Immature natural killer cell (primary cell): ENCODE measurements around the gene HPSE2. TPM values are rescaled to one million over a fixed set of nuclear protein-coding genes. Genes with fewer than 3 reads are reported as not detected.

ENCODE experiments used
- DNase-seq, 3 donors: peaks; one replicate each; pipeline ENCODE4 v3.0.0; 2022; ENCODE audit warnings: mixed read lengths in 1 of 3
- H3K27ac Mint-ChIP-seq, 6 donors: one replicate each; pipeline ENCODE4 v1.8.0; 2020; ENCODE audit warnings: mixed read lengths in 6 of 6, mild to moderate bottlenecking in 5 of 6, inconsistent platforms in 4 of 6, moderate library complexity in 3 of 6
- H3K27me3 Mint-ChIP-seq, 3 donors: one replicate each; pipeline ENCODE4 v1.8.0; 2020 to 2021; ENCODE audit warnings: low read depth in 3 of 3, mild to moderate bottlenecking in 3 of 3, mixed read lengths in 3 of 3, moderate library complexity in 3 of 3, inconsistent platforms in 1 of 3
- H3K36me3 Mint-ChIP-seq, 3 donors: one replicate each; pipeline ENCODE4 v1.8.0; 2020; ENCODE audit warnings: mixed read lengths in 3 of 3, inconsistent platforms in 2 of 3, mild to moderate bottlenecking in 2 of 3
- H3K4me1 Mint-ChIP-seq, 2 donors: one replicate each; pipeline ENCODE4 v1.8.0; 2020; ENCODE audit warnings: inconsistent platforms in 2 of 2, mild to moderate bottlenecking in 2 of 2, mixed read lengths in 2 of 2, moderate library complexity in 1 of 2
- H3K4me3 Mint-ChIP-seq, 5 donors: one replicate each; pipeline ENCODE4 v1.8.0; 2020; ENCODE audit warnings: mild to moderate bottlenecking in 5 of 5, mixed read lengths in 5 of 5, inconsistent platforms in 3 of 5, moderate library complexity in 3 of 5
- H3K9me3 Mint-ChIP-seq, 6 donors: one replicate each; pipeline ENCODE4 v1.8.0; 2020; ENCODE audit warnings: mild to moderate bottlenecking in 6 of 6, mixed read lengths in 6 of 6, inconsistent platforms in 4 of 6, moderate library complexity in 3 of 6
- polyA plus RNA-seq, 3 donors: library from polyadenylated mRNA; unstranded; fragments of 300-500 nt; fragmentation: Illumina TruSeq; gene quantifications; one replicate each; pipeline ENCODE4 v1.2.3, GENCODE V29; 2021

HPSE2 gene
- polyA plus RNA-seq, 3 donors from 2014 or later, result not detected

DNA sequence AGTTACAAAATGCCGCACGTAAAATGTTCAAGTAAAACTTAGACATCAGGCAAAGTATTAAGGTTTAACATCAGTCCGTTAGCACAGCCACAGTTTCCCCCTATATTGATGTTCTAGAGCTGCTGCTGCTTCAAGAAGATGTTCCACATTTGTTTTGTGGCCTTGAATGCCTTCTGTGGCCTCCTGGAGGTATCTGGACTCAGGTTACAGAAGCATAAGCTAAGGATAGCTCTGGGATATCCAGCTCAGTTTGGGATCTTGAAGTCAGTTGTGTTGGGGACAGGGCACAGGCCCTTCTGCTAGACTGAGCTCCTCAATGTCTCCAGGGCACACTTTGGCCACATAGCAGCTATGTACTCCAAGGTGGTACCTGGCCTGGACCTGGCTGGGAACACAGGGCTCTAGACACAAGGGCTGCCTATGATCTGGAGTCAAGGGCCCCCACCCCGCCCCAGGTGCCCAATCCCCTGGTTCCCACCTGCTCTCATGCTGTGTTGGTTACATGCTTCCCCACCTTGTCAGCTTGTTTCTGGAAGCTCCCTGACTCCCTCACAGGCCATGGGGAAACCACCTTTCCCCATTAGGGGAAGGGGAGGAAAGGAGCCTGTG lies 825.4 kb downstream of the HPSE2 start:
- H3K27me3 Mint-ChIP-seq, result peaks cover 0 to 3% (median 1%) of the 10 kb centered on the region in 3 donors
- peaks cover 0 to 5% (median 3%) of the 10 kb centered on the region in 3 donors for H3K36me3 Mint-ChIP-seq
- DNase-seq, result no peak
- no peak overlapping the region for H3K27ac Mint-ChIP-seq
- H3K4me1 Mint-ChIP-seq, result peaks cover 26 to 35% of the 10 kb centered on the region in 2 donors
- H3K9me3 Mint-ChIP-seq, result no peaks in the 10 kb centered on the region
- no peak overlapping the region for H3K4me3 Mint-ChIP-seq

GRCh38 chr10:98408799-98409198 lies 826.9 kb downstream of the HPSE2 start:
- DNase-seq, result no peak
- Mint-ChIP-seq H3K27me3 (peaks cover 0 to 2% (median 1%) of the 10 kb centered on the region in 3 donors), H3K4me3 (no peak overlapping the region), H3K27ac (peak overlapping the region; percentile 23 to 77 (median 42)), H3K4me1 (peaks cover 13 to 21% of the 10 kb centered on the region in 2 donors), H3K36me3 (peaks cover under 1 to 5% (median 3%) of the 10 kb centered on the region in 3 donors), H3K9me3 (no peaks in the 10 kb centered on the region)

DNA sequence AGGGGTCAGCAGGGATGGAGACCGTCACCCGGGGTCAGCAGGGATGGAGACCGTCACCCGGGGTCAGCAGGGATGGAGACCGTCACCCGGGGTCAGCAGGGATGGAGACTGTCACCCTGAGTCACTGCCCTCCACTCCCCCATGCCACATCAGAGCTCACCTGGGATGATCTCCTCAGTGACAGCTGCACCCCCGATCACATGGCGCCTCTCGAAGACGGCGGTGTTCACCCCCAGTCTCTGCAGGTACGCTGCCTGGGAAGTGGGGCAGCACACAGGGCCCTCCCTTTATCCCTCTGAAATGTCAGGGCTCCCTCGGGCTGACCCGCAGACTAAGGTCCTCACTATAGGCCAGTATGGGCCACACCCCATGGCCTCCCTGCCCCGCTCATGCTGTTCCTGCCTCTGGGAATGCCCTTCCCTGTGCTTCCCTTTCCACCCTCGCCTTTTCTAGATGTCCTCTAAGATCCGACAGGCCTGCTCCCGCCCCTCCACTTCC lies 827.9 kb downstream of the HPSE2 start:
- Mint-ChIP-seq H3K4me3 (no peak overlapping the region), H3K36me3 (peaks cover 8 to 12% (median 9%) of the 10 kb centered on the region in 3 donors), H3K9me3 (no peaks in the 10 kb centered on the region), H3K27ac (no peak overlapping the region), H3K4me1 (peaks cover 11 to 12% of the 10 kb centered on the region in 2 donors), H3K27me3 (peaks cover 0 to 2% (median 1%) of the 10 kb centered on the region in 3 donors)
- DNase-seq, result no peak

Other genes with a start within 250 kb of the HPSE2 start
- not detected for gene CNNM1, start 93.5 kb upstream of the HPSE2 start, polyA plus RNA-seq
- 10 to 100 TPM; 21.7 to 29.0 (median 27.6) TPM for gene GOT1, start 194.8 kb upstream of the HPSE2 start, polyA plus RNA-seq